ENCODE measurements around the gene LDLRAD3. TPM values are rescaled to one million over a fixed set of nuclear protein-coding genes. Genes with fewer than 3 reads are reported as not detected.

The LDLRAD3 gene
- total RNA-seq, 1 donor from 2014 or later: 32.5 TPM

DNA sequence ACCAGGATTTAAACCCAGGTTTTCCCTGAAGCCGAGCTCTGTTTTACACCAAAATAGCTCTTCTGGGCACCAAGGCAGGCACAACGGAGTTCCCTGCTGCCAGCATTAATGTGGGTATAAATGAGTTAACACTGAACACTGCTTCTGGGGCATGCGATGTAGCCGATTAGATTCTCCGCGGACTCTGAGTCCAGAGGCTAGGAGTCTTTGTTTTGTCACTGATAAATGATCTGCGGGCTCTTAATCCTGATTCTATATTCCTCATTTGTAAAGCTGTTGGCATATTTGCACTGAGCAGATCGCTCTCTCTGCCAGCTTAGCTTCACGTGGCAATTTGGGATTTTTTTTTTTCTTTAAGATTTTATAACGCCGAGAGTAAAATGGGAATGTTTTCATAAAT is 16.8 kb upstream of the LDLRAD3 start:
- DNase-seq (ENCODE audit: low read depth): no peak

GRCh38 chr11:35927682-35928081 is 16.2 kb upstream of the LDLRAD3 start:
- no peak for DNase-seq (ENCODE audit: low read depth)

DNA sequence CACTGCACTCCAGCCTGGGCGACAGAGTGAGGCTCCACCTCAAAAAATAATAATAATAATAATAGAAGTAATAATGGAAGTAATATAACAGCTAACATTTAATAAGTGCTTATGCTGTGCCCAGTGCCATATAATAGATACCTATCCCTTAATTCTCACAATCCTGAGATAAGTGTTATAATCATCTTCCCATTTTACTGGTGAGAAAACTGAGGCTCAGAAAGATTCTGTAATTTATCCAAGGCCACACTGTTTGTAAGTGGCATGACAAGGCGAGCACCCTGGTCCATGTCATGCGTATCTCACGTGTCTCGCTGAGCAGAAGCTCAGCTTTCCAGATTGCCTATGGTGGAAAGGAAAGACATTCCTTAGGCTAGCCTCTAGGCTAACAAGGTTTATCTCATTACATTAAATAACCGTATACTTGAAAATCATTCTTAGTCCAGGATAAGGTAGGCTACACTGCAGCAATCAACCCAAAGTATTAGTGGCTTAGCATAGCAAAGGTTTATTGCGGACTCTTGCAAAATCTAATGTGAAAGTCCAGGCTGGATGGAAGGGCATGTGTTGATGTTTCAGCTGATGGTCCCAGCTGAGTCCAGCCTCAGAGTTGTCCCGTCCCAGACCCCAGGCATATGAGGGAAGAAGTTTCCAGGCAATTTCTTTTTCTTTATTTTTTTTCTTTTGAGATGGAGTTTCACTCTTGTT is 15.0 kb upstream of the LDLRAD3 start:
- DNase-seq (ENCODE audit: low read depth): no peak

- DNase-seq (ENCODE audit: low read depth): no peak
Measured at GRCh38 chr11:35930466-35930865, 13.4 kb upstream of the LDLRAD3 start.

- no peak for DNase-seq (ENCODE audit: low read depth)
Measured at GRCh38 chr11:35932121-35932520, 11.7 kb upstream of the LDLRAD3 start.

DNA sequence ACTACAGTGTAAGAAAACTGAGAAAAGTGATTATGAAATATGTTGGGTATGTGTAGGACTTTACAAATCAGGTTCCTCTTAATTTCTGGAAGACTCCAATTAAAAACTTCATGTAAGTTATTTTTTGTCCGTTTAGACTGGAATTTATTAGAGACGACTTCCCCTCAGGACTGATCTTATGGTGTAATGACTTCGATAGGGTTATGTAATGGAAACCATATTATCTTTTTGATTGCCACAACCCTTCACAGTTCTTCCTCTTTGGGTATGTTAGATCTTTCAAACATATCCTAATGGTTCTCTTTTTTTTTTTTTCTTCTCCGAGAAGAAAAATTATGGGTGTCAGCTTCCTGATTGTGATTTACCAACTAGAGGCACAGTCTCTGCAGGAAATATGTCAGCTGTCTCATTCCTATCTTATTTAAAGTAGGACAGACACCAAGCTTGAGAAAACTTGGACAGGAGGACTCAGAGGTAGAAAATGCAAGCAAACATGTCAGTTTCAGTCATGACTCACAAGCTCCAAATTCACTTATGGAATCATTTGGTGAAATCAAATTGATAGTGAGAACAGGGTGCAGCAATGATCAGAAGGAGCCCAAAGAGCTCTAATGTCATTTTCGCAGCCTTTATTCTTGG is 11.1 kb upstream of the LDLRAD3 start:
- DNase-seq (ENCODE audit: low read depth): no peak

DNA sequence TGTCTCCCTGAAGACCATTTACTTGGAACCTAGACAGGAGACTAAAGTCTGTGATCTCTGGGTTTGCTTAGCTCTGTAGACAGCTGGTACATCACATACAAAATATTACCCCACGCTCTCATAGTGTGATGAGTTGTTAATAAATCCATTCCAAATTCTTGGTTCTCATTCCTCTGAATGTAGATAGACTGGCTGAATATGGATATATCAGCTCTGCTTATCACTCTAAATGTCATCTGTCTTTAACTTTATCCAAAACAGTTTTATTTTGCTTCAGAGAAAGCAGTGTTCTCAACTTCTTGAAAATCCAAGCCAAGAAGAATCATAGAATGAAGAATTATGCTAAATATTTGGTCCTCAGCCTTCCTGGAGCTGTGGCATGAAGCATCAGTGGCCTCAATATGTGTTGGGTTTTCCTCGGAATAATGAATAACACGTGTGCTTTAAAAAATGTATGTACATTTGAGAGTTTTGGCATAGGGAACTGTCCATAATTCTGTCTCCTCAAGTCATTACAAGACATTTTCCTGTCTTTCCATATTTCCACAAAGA is 10.5 kb upstream of the LDLRAD3 start:
- no peak for DNase-seq (ENCODE audit: low read depth)

DNA sequence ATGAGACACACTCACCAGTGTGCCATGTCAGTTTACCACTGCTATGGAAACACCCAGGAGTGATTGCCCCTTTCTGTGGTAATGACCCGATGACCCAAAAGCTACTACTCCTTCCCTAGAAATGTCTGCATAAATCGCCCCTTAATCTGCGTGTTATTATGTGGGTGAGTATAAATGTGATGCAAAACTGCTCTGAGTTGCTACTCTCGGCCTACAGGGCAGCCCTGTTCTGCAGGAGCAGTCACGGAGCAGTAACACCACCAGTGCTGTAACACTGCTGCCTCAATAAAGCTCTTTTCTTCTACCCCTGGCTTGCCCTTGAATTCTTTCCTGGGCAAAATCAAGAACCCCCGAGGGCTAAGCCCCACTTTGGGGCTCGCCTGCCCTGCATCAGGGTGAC is 9.6 kb upstream of the LDLRAD3 start:
- no peak for DNase-seq (ENCODE audit: low read depth)

- DNase-seq (ENCODE audit: low read depth): no peak
Measured at GRCh38 chr11:35934981-35935380, 8.9 kb upstream of the LDLRAD3 start.

DNA sequence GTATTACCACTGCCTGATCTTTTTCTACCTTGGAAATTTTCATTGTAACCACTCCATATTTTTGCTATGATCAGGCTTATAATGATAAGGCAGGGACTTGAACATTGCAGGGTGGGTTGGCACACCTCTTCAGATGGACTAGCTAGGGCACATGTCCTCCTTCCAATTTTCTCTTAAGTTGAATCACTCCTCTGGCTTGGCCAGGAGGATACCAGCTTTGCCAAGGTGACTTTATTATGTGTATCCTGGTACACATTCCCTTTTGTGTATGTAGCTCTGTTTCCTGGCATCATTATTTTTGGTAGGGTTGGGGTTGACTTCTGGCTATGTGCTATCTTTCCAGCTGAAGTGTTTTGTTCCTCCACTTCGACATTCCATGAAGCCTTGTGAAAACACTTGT is 8.5 kb upstream of the LDLRAD3 start:
- DNase-seq (ENCODE audit: low read depth): no peak

DNA sequence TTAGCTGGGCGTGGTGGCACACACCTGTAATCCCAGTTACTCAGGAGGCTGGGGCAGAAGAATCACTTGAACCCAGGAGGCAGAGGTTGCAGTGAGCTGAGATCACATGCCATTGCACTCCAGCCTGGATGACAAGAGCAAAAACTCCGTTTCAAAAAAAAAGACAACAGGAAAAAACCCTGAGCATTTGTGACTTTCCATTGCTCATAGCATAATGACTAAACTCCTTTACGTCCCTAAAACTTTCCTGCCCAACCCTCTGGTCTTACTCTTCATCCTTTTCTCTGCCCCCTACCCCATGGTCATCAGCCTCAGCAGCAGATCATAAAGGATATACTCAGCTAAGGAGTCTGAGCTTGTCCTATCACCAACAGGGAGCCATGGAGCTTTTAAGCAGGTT is 6.8 kb upstream of the LDLRAD3 start:
- DNase-seq (ENCODE audit: low read depth): no peak

GRCh38 chr11:35937700-35938099 is 6.2 kb upstream of the LDLRAD3 start:
- DNase-seq (ENCODE audit: low read depth): no peak

- no peak for DNase-seq (ENCODE audit: low read depth)
Measured at GRCh38 chr11:35938231-35938630, 5.6 kb upstream of the LDLRAD3 start.

- DNase-seq (ENCODE audit: low read depth): no peak
Measured at GRCh38 chr11:35943309-35943708, 553 bp upstream of the LDLRAD3 start.

GRCh38 chr11:35944503-35945136 is 758 bp downstream of the LDLRAD3 start:
- DNase-seq (ENCODE audit: low read depth): peak; percentile 95

- DNase-seq (ENCODE audit: low read depth): no peak
Measured at GRCh38 chr11:35945137-35945518, 1.3 kb downstream of the LDLRAD3 start.

- no peak for DNase-seq (ENCODE audit: low read depth)
Measured at GRCh38 chr11:35946766-35947165, 2.9 kb downstream of the LDLRAD3 start.

GRCh38 chr11:35947437-35947836 is 3.6 kb downstream of the LDLRAD3 start:
- DNase-seq (ENCODE audit: low read depth): no peak

DNA sequence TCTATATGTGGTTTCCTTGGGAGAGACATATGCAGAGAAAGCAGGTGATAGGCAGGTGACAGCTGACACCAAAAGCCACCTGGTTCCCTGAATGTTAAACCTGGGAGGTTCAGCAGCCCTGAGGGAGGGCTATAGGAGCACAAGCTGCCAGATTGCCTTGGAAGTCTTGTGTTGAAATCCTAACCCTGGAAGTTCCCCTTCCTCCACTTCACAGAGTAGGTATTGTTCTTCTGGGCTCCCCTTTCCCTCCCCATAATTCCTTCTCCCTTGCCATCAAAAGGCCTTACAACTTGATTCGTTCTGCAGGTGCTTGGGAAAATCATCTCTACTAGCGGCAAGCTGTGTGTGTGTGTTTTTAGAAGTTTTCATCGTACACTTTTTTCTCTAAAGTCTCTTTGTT is 5.4 kb downstream of the LDLRAD3 start:
- DNase-seq (ENCODE audit: low read depth): no peak

DNA sequence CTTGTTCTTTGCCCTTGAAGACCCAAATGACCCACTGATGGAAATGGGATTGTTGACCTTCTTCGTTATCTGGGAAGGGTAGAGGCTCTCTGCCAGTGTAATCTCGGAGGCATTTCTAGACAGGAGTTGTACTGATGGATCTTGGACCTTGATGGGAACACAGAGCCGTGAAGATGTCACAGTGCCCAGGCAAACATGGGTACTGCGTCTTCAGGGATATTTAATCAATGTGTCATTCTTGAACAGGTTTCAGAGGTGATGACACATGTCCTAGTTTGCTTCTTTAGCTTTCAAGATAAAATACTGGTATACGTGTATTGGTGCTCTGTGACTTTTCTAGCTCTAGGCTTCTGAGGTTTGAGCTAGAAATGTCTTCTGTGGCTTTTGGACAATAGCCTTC is 6.2 kb downstream of the LDLRAD3 start:
- no peak for DNase-seq (ENCODE audit: low read depth)

DNA sequence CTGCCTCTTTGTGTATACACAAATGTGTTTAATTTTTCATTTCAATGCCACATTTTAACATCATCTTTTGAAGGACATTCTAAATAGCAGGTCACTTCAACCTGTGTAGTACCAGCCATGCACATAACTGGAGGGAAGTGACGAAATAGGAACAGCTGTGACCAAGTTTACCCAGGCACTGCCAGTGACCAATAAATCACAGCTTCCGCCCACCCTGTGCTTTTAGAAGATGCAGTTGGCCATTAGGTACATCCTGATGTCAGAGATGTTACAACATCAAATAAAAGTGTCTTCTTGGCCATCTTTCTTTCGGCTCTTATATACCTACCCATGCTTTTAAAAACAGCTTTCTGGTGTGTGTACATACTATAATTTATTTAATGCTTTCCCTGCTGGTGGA is 7.8 kb downstream of the LDLRAD3 start:
- DNase-seq (ENCODE audit: low read depth): peak; percentile 59

- DNase-seq (ENCODE audit: low read depth): peak; percentile 43
Measured at GRCh38 chr11:35953081-35953760, 9.4 kb downstream of the LDLRAD3 start.

All from myocyte (in vitro differentiated cells).